ENCODE results near the gene ZFYVE1. TPM values are rescaled to one million over a fixed set of nuclear protein-coding genes. Genes with fewer than 3 reads are reported as not detected.
"Not testable (repeated sequence)": the region's sequence is repeated elsewhere in the genome, so short reads cannot be mapped to it uniquely, and the experiment has no call there.

ZFYVE1 gene
- total RNA-seq, 1 donor: 30.8 TPM

DNA sequence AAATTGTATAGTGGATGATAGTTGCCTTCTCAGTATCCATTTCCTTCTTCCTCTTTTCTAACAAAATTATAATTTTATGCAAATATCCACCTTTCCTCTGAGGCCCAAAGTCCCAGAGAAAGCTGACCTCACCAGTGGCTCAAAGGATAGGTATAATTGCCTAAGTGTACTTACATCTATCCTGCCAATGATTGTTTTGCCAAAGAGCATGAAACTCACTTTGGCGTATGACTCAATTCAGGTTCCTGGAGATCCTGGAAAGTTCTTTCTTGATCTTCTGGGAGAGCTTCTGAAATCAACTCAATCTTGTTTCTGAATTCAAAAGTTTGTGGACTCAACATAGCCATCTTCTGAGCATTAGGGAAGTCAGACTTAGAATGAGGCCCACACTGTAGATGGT, 20.9 kb upstream of the ZFYVE1 start:
- Histone ChIP-seq H2AFZ (ENCODE audit: low read length) (no peak overlapping the region), H4K20me1 (ENCODE audit: insufficient read depth, low read length) (no peaks in the 10 kb centered on the region), H3K27ac (ENCODE audit: low read depth, low read length) (no peak overlapping the region), H3K4me2 (ENCODE audit: insufficient read depth, low read length) (no peak overlapping the region), H3K79me2 (ENCODE audit: insufficient read depth, low read length) (no peaks in the 10 kb centered on the region), H3K9me3 (ENCODE audit: low read depth, low read length) (no peaks in the 10 kb centered on the region), H3K4me3 (ENCODE audit: insufficient read depth, low read length) (no peak overlapping the region), H3K36me3 (ENCODE audit: insufficient read depth, low read length) (no peaks in the 10 kb centered on the region), H3K27me3 (ENCODE audit: insufficient read depth, low read length) (no peaks in the 10 kb centered on the region), H3K4me1 (ENCODE audit: insufficient read depth, low read length) (no peaks in the 10 kb centered on the region)
- TF ChIP-seq, protein P1, sequence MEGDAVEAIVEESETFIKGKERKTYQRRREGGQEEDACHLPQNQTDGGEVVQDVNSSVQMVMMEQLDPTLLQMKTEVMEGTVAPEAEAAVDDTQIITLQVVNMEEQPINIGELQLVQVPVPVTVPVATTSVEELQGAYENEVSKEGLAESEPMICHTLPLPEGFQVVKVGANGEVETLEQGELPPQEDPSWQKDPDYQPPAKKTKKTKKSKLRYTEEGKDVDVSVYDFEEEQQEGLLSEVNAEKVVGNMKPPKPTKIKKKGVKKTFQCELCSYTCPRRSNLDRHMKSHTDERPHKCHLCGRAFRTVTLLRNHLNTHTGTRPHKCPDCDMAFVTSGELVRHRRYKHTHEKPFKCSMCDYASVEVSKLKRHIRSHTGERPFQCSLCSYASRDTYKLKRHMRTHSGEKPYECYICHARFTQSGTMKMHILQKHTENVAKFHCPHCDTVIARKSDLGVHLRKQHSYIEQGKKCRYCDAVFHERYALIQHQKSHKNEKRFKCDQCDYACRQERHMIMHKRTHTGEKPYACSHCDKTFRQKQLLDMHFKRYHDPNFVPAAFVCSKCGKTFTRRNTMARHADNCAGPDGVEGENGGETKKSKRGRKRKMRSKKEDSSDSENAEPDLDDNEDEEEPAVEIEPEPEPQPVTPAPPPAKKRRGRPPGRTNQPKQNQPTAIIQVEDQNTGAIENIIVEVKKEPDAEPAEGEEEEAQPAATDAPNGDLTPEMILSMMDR (IDR thresholded peaks at IDR 0.05; ENCODE audit: extremely low read depth, low read depth, low read length): no peak
- peak; percentile 57 for DNase-seq (ENCODE audit: insufficient read length, low spot score, missing footprints)

DNA sequence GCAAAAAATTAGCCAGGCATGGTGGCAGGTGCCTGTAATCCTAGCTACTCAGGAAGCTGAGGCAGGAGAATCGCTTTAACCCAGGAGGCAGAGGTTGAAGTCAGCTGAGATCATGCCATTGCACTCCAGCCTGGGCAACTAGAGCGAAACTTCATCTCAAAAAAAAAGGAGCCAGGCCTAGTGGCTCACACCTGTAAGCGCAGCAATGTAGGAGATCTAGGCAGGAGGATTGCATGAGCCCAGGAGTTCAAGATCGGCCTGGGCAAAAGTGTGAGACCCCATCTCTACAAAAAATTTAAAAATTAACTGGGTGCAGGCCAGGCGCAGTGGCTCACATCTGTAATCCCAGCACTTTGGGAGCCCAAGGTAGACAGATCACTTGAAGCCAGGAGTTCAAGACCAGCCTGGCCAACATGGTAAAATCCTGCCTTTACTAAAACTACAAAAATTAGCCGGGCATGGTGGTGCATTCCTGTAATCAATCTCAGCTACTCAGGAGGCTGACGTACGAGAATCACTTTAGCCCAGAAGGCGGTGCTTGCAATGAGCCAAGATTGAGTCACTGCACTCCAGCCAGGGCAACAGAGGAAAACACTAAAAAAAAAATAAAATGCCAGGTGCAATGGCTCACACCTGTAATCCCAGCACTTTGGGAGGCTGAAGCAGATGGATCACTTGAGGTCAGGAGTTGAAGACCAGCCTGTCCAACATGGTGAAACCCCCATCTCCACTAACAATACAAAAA, 10.0 kb upstream of the ZFYVE1 start:
- not testable (repeated sequence) for H3K27me3 ChIP-seq (ENCODE audit: insufficient read depth, low read length); H3K27ac ChIP-seq (ENCODE audit: low read depth, low read length); H3K4me2 ChIP-seq (ENCODE audit: insufficient read depth, low read length); H4K20me1 ChIP-seq (ENCODE audit: insufficient read depth, low read length); H3K36me3 ChIP-seq (ENCODE audit: insufficient read depth, low read length); H3K4me3 ChIP-seq (ENCODE audit: insufficient read depth, low read length); H3K9me3 ChIP-seq (ENCODE audit: low read depth, low read length); DNase-seq (ENCODE audit: insufficient read length, low spot score, missing footprints); H3K4me1 ChIP-seq (ENCODE audit: insufficient read depth, low read length); H3K79me2 ChIP-seq (ENCODE audit: insufficient read depth, low read length)
- peak overlapping the region; percentile 25 for H2AFZ ChIP-seq (ENCODE audit: low read length)

DNA sequence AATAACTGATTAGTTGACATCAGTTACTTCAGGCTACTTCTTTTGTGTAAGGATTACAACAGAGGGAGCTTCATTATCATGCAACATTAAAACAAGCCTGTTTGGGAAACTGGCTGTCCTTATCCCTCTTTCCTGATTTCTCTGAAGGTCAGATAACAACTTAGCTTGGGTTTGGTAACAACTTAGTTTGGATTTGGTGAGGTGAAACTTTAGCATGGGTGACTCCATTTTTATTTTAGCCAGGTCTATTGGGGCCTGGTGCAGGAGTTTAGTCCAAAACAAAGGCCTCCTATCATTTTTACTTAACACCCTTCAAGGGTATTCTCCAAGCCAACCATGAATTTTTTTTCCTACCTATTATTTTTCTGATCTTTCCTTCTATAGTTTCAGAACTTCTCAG, 1.1 kb upstream of the ZFYVE1 start:
- Histone ChIP-seq H3K27ac (ENCODE audit: low read depth, low read length) (no peak overlapping the region), H3K9me3 (ENCODE audit: low read depth, low read length) (no peaks in the 10 kb centered on the region), H2AFZ (ENCODE audit: low read length) (peak overlapping the region; percentile 85), H3K4me1 (ENCODE audit: insufficient read depth, low read length) (peaks cover 7% of the 10 kb centered on the region), H3K4me2 (ENCODE audit: insufficient read depth, low read length) (peak overlapping the region; percentile 75), H3K27me3 (ENCODE audit: insufficient read depth, low read length) (no peaks in the 10 kb centered on the region), H3K79me2 (ENCODE audit: insufficient read depth, low read length) (peaks cover 33% of the 10 kb centered on the region), H3K36me3 (ENCODE audit: insufficient read depth, low read length) (peaks cover 13% of the 10 kb centered on the region), H3K4me3 (ENCODE audit: insufficient read depth, low read length) (no peak overlapping the region), H4K20me1 (ENCODE audit: insufficient read depth, low read length) (peaks cover 14% of the 10 kb centered on the region)
- no peak for DNase-seq (ENCODE audit: insufficient read length, low spot score, missing footprints)
- TF ChIP-seq, protein P1 (IDR thresholded peaks at IDR 0.05; ENCODE audit: extremely low read depth, low read depth, low read length): no peak

DNA sequence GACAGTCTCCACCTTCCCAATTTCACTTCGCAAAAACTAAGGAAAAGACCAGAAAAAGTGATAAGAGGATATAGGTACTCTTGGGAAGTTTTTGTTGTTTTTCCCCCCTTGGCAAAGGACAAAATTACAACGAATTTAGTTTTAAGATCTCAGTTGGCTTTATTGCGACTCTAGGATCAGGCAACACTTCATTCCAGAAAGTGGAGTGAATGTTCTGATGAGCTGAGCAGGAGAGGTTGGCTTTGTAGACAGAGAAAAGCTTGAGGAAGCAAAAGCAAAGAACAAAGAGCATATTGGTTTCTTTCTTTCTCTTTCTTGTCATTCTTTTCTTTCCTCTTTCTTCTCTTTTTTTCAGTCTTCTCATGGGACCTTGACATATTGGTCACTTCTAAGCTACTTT, 640 bp upstream of the ZFYVE1 start:
- Histone ChIP-seq H3K79me2 (ENCODE audit: insufficient read depth, low read length) (peaks cover 36% of the 10 kb centered on the region), H3K4me1 (ENCODE audit: insufficient read depth, low read length) (peaks cover 7% of the 10 kb centered on the region), H3K27ac (ENCODE audit: low read depth, low read length) (no peak overlapping the region), H4K20me1 (ENCODE audit: insufficient read depth, low read length) (peaks cover 14% of the 10 kb centered on the region), H3K36me3 (ENCODE audit: insufficient read depth, low read length) (peaks cover 15% of the 10 kb centered on the region), H2AFZ (ENCODE audit: low read length) (peak overlapping the region; percentile 85), H3K4me3 (ENCODE audit: insufficient read depth, low read length) (peak overlapping the region; percentile 82), H3K27me3 (ENCODE audit: insufficient read depth, low read length) (no peaks in the 10 kb centered on the region), H3K9me3 (ENCODE audit: low read depth, low read length) (no peaks in the 10 kb centered on the region), H3K4me2 (ENCODE audit: insufficient read depth, low read length) (peak overlapping the region; percentile 75)
- TF ChIP-seq, protein P1 (IDR thresholded peaks at IDR 0.05; ENCODE audit: extremely low read depth, low read depth, low read length): no peak
- no peak for DNase-seq (ENCODE audit: insufficient read length, low spot score, missing footprints)

Data from osteoblast (primary cell).